HG02571 (cell line): Measurements from ENCODE around the gene APC.

Source experiments
- ATAC-seq: cut with Tn5 transposase; IDR thresholded peaks from one replicate; pipeline ENCODE4 v1.9.1; 2021; ENCODE audit warnings: mild to moderate bottlenecking, moderate library complexity; ENCODE audit not compliant: unreplicated experiment

APC gene

DNA sequence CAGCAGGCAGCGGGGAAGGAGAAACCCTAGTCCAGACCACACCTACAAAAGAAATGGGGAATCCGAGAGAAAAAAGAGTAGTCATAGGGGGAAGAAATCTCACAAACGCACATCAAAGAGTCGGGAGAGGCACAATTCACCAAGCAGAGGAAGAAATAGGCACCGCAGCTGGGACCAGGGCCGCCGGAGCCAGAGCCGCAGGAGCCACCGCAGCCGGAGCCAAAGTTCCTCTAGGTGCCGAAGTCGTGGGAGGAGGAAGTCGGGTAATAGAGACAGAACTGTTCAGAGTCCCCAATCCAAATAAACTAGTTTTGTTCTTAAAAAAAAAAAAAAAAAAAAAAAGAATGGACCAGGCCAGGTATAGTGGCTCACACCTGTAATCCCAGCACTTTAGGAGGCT, 155.1 kb downstream of the APC start:
- no peak for ATAC-seq

- ATAC-seq: no peak
Observed at GRCh38 chr5:112895682-112896081, 158.0 kb downstream of the APC start.
